ELF-1 (cell line): ENCODE measurements around the gene SIRT6.
A peak's percentile ranks its signal among the peaks of the same experiment; 100 is the strongest.
"Not testable (repeated sequence)": the region's sequence is repeated elsewhere in the genome, so short reads cannot be mapped to it uniquely, and the experiment has no call there.

Source experiments
- DNase-seq: peaks from one replicate; pipeline ENCODE4 v3.0.0-alpha.2; 2016; ENCODE audit warnings: low read depth, low spot score

The SIRT6 gene

DNA sequence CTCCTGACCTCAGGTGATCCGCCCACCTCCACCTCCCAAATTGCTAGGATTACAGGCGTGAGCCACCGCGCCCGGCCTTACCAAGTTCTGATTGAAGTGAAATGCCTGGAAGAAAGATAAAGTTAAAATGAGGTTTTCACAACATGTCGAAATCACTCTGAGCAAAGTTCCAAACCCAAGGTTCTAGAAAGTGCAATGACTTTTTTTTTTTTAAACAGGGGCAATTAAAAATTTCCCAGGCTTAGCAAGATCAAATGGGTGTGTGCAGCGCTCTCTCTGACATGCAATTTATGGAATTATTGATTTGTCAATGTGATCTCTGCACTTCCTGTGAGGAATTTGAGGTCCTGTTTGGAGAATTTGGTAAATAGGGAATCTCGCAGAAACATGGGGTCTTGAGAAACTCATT is 45.7 kb downstream of the SIRT6 start:
- no peak for DNase-seq

DNA sequence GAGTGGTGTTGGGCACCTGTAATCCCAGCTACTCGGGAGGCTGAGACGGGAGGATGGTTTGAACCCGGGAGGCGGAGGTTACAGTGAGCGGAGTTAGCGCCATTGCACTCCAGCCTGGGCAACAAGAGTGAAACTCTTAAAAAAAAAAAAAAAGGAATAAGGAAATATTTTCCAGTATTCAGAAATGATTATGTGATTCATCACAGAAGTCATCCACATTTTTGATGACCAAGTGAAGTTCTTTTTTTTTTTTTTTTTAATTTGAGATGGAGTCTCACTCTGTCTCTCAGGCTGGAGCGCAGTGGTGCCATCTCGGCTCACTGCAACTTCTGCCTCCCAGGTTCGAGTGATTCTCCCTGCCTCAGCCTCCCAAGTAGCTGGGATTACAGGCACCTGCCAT is 47.0 kb downstream of the SIRT6 start:
- DNase-seq: not testable (repeated sequence)

DNA sequence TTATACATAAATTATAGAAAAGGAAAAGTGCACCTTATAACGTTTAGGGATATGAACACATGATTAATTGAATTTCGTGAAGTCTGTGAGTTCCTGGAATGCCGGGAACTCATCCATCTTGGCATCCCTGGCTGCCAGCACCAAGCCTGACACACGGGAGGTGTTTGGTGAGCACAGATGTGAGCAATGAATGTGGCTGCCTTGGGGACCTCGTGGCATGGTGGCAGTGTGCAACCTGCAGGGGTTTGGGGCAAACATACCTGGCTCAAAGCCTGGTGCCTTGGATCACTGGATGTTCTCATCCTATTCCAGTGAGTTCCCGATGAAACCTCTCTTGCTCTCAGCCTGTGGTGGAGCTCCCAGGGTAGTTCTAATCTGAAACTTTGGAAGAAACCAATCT is 48.0 kb downstream of the SIRT6 start:
- no peak for DNase-seq

GRCh38 chr19:4130744-4131438 is 51.5 kb downstream of the SIRT6 start:
- DNase-seq: peak; percentile 21

DNA sequence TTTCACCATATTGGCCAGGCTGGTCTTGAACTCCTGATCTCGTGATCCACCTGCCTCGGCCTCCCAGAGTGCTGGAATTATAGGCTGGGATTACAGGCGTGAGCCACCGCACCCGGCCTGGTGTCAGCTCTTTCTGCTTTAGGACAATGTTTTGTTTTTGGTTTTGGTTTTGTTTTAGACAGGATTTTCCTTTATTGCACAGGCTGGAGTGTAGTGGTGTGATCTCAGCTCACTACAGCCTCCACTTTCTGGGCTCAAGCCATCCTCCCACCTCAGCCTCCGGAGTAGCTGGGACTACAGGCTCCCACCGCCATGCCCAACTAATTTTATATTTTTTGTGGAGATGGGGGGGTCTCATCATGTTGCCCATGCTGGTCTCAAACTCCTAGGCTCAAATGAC is 53.3 kb downstream of the SIRT6 start:
- DNase-seq: not testable (repeated sequence)

DNA sequence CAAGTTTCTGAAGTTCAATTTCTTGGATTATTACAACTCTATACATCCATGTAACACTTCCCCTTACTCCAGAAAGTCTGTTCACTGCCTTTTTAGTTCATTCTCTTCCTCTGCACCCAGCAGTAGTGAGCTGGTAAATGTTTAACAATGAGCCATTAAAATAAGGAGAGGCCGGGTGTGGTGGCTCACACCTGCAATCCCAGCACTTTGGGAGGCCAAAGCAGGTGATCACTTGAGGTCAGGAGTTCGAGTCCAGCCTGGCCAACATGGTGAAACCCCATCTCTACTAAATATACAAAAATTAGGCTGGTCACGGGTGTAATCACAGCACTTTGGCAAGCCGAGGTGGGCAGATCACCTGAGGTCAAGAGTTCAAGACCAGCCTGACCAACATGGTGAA is 55.0 kb downstream of the SIRT6 start:
- not testable (repeated sequence) for DNase-seq

DNA sequence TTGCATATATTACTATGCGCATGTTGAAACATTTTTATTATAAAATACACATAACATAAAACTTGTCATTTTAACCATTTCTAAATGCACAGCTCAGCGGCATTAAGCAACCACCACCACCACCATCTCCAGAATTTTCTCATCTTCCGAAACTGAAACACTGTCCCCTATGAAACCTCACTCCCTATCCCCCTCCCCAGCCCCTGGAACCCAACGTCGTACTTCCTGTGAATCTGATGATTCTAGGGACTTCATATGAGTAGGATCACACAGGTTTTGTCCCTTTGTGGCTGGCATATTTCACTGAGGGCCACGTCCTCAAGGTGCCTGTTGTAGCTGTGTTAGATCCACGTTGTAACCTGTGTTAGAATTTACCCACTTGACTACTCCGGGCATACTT is 57.7 kb downstream of the SIRT6 start:
- DNase-seq: no peak
